Mammary epithelial cell (primary cell): ENCODE data around the gene FIGN.

Source experiments
- CTCF ChIP-seq, 2 donors: IDR thresholded peaks in 1 of 2; conservative IDR thresholded peaks in 1 of 2; 2 replicates each; pipeline ENCODE4 v1.5.1; 2011 to 2012; ENCODE audit warnings: inconsistent platforms in 2 of 2, low read length in 2 of 2, mild to moderate bottlenecking in 2 of 2, control low read depth in 1 of 2, low read depth in 1 of 2; ENCODE audit not compliant: insufficient read depth in 1 of 2; ENCODE audit errors: extremely low read depth in 1 of 2
- EZH2 ChIP-seq: IDR thresholded peaks from 2 replicates; pipeline ENCODE4 v1.6.1; 2012; ENCODE audit warnings: low read length, inconsistent platforms, borderline replicate concordance

GRCh38 chr2:163733956-163734355 lies 1.9 kb downstream of the FIGN start:
- no peak for TF ChIP-seq CTCF (conservative IDR thresholded peaks at IDR 0.05 in 1 of 2, IDR thresholded peaks at IDR 0.05 in 1 of 2; ENCODE audit: extremely low read depth in 1 of 2, insufficient read depth in 1 of 2, low read depth in 1 of 2, low read length in 2 of 2)
- TF ChIP-seq EZH2: no peak
